Measurements from ENCODE around the gene LRIF1.

LRIF1 gene

DNA sequence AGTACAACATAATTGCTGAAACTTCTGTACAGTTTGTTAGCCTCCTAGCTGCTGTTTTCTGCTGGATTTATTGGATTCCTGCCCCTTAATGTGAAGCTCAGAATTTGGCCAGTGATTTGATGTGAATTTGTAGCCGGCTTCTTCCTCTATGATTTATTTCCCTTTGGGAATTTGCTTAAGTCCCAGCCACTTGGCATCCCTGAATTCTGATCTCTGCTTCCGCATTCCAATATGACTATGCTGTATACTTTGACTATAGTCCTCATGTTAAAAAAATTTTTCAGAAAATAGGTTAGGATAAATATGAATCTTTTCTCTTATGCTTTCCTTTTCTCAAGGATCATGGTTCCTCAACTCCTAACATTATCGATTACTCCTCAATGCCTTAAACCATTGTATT lies 12.4 kb upstream of the LRIF1 start:
- H3K27ac ChIP-seq (ENCODE audit: low read depth, low read length), result no peak overlapping the region
- no peaks in the 10 kb centered on the region for H3K4me1 ChIP-seq (ENCODE audit: control insufficient read depth, insufficient read depth, low read length)
- H3K27me3 ChIP-seq (ENCODE audit: control insufficient read depth, insufficient read depth, low read length), result no peaks in the 10 kb centered on the region
- no peak overlapping the region for H3K4me3 ChIP-seq (ENCODE audit: low read depth, low read length)
- no peaks in the 10 kb centered on the region; the same call in 1 of the 2 replicates for H3K9me3 ChIP-seq (ENCODE audit: control insufficient read depth, insufficient read depth, low read length)
- H3K9ac ChIP-seq (ENCODE audit: low read depth, low read length), result no peak overlapping the region
- no peaks in the 10 kb centered on the region for H3K36me3 ChIP-seq (ENCODE audit: control insufficient read depth, insufficient read depth, low read length)

DNA sequence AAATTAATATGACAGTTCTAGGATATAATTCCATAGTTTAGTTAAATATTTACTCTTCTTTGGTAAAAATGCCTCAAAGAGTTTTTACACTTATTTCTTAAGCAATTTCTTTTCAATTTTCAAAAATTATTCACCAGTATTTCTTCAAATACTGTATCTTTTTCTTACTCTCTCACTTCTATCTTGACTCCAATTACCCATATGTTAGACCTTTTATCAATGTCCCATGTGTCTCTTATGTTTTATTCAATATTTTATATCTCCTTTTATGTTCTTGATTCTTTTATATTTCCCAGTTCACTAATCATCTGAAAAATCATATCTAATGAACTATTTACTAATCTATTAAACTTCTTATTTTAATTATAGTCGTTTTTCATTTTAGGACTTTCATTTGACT lies 11.5 kb upstream of the LRIF1 start:
- Histone ChIP-seq H3K27ac (ENCODE audit: low read depth, low read length) (no peak overlapping the region), H3K4me1 (ENCODE audit: control insufficient read depth, insufficient read depth, low read length) (no peaks in the 10 kb centered on the region), H3K9ac (ENCODE audit: low read depth, low read length) (no peak overlapping the region), H3K4me3 (ENCODE audit: low read depth, low read length) (no peak overlapping the region), H3K36me3 (ENCODE audit: control insufficient read depth, insufficient read depth, low read length) (no peaks in the 10 kb centered on the region), H3K27me3 (ENCODE audit: control insufficient read depth, insufficient read depth, low read length) (no peaks in the 10 kb centered on the region), H3K9me3 (ENCODE audit: control insufficient read depth, insufficient read depth, low read length) (no peaks in the 10 kb centered on the region; the same call in 1 of the 2 replicates)

DNA sequence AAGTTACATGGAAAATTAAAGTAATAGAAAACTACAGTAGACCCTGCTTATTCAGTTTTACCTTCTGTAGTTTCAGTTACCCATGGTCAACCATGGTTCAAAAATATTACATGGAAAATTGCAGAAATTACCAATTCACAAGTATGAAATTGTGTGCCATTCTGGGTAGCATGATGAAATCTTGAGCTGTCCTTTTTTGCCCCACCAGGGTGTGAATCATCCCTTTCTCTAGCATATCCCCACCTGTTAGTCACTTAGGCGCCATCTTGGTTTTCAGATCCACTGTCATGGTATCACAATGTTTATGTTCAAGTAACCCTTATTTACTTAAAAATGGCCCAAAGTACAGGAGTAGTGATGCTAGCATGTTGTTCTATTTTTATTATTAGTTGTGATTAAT lies 3.5 kb upstream of the LRIF1 start:
- Histone ChIP-seq H3K27me3 (ENCODE audit: control insufficient read depth, insufficient read depth, low read length) (no peaks in the 10 kb centered on the region; the same call in 1 of the 2 replicates), H3K4me1 (ENCODE audit: control insufficient read depth, insufficient read depth, low read length) (peaks cover 7% of the 10 kb centered on the region; the same call in 1 of the 2 replicates), H3K9me3 (ENCODE audit: control insufficient read depth, insufficient read depth, low read length) (peaks cover 14% of the 10 kb centered on the region), H3K9ac (ENCODE audit: low read depth, low read length) (no peak overlapping the region), H3K36me3 (ENCODE audit: control insufficient read depth, insufficient read depth, low read length) (no peaks in the 10 kb centered on the region), H3K4me3 (ENCODE audit: low read depth, low read length) (no peak overlapping the region), H3K27ac (ENCODE audit: low read depth, low read length) (no peak overlapping the region)

DNA sequence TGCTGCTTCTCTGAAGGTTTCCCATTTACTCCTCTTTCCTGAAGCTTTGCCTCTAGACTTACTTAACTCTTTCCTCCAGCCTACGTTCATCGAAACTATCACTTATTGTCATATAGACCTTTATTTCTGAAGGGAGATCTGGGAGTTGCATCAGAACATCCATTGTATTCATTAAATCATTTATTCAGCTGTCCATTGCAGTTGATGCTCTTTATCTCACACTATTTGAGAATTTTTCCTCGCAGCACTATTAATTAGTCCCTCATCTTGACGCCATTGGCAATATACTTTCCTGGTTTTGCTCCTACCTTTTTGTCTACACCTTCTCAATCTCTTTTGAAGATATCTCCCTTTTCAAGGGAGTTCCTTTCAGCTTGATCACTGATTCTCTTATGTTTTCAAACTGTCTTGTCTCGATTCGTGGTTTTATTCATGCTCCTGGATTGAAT lies 757 bp upstream of the LRIF1 start:
- Histone ChIP-seq H3K36me3 (ENCODE audit: control insufficient read depth, insufficient read depth, low read length) (no peaks in the 10 kb centered on the region), H3K27ac (ENCODE audit: low read depth, low read length) (peak overlapping the region; percentile 82)

DNA sequence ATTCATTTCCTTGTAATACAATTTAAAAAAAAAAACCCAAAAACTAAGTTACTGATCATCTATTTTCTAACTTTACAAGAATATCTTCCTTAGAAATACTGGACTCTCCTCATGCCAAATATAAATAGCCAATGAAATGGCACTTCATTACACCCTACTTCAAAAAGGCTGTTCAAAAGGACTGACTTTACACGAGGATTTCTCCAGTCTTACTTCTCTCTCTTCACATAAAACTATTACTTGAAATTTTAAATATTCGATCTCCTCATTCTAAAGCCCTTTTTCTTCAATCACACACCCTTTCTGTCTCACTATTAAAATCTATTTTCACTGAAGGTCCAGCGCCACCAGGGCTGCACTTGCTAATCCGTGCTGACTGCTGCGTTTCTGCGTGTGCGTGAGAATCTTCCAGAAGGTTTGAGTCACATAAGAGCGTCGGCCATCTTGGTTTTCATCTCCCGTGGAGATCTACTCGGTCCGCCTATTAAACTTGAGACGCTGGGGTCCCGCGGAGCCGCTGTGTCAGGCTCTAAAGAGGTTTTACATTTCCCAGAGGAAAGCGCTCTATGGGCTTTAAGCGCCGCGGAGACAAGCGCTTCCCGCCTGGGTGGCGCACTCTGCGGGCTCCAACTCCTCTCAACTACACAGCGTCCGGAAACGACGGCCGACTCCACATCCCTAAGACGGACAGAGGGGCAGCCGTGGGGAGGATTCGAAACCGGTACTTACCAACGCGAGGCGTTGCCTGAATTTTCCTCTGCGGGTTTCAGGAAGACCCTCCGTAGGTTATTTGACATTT lies 631 bp downstream of the LRIF1 start:
- Histone ChIP-seq H3K9ac (ENCODE audit: low read depth, low read length) (peak overlapping the region; percentile 74), H3K27ac (ENCODE audit: low read depth, low read length) (peak overlapping the region; percentile 93), H3K4me1 (ENCODE audit: control insufficient read depth, insufficient read depth, low read length) (peaks cover 7% of the 10 kb centered on the region; the same call in 1 of the 2 replicates), H3K27me3 (ENCODE audit: control insufficient read depth, insufficient read depth, low read length) (no peaks in the 10 kb centered on the region), H3K4me3 (ENCODE audit: low read depth, low read length) (peak overlapping the region; percentile 81), H3K9me3 (ENCODE audit: control insufficient read depth, insufficient read depth, low read length) (peaks cover 16% of the 10 kb centered on the region), H3K36me3 (ENCODE audit: control insufficient read depth, insufficient read depth, low read length) (no peaks in the 10 kb centered on the region)

More for the DNA sequence above, 757 bp upstream of the LRIF1 start:
- H3K4me3 ChIP-seq (ENCODE audit: low read depth, low read length), result peak overlapping the region; percentile 71
- H3K4me1 ChIP-seq (ENCODE audit: control insufficient read depth, insufficient read depth, low read length), result peaks cover 7% of the 10 kb centered on the region; the same call in 1 of the 2 replicates
- H3K27me3 ChIP-seq (ENCODE audit: control insufficient read depth, insufficient read depth, low read length), result no peaks in the 10 kb centered on the region; the same call in 1 of the 2 replicates
- peaks cover 16% of the 10 kb centered on the region for H3K9me3 ChIP-seq (ENCODE audit: control insufficient read depth, insufficient read depth, low read length)
- H3K9ac ChIP-seq (ENCODE audit: low read depth, low read length), result peak overlapping the region; percentile 52

DNA sequence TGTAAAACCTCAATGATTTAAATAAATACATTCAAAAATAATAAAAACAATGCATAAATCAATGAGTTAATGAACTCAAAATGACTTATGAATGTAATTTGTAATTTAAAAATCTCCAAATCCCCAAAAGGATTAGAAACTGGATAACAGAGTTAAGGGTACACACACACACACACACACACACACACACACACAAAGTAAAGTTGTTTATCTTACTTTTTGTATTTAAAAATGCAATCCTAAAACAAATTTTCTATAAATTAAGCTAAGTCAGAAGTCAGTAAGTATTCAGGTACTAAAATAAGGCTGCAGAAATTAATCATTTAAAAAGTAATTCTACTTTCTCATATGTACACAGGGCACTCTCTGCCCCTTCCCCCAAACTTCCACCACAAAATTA lies 1.8 kb downstream of the LRIF1 start:
- Histone ChIP-seq H3K9me3 (ENCODE audit: control insufficient read depth, insufficient read depth, low read length) (peaks cover 16% of the 10 kb centered on the region), H3K27me3 (ENCODE audit: control insufficient read depth, insufficient read depth, low read length) (no peaks in the 10 kb centered on the region), H3K4me3 (ENCODE audit: low read depth, low read length) (peak overlapping the region; percentile 81; the same call in 1 of the 2 replicates), H3K36me3 (ENCODE audit: control insufficient read depth, insufficient read depth, low read length) (no peaks in the 10 kb centered on the region), H3K9ac (ENCODE audit: low read depth, low read length) (no peak overlapping the region), H3K4me1 (ENCODE audit: control insufficient read depth, insufficient read depth, low read length) (peaks cover 7% of the 10 kb centered on the region; the same call in 1 of the 2 replicates), H3K27ac (ENCODE audit: low read depth, low read length) (no peak overlapping the region)

DNA sequence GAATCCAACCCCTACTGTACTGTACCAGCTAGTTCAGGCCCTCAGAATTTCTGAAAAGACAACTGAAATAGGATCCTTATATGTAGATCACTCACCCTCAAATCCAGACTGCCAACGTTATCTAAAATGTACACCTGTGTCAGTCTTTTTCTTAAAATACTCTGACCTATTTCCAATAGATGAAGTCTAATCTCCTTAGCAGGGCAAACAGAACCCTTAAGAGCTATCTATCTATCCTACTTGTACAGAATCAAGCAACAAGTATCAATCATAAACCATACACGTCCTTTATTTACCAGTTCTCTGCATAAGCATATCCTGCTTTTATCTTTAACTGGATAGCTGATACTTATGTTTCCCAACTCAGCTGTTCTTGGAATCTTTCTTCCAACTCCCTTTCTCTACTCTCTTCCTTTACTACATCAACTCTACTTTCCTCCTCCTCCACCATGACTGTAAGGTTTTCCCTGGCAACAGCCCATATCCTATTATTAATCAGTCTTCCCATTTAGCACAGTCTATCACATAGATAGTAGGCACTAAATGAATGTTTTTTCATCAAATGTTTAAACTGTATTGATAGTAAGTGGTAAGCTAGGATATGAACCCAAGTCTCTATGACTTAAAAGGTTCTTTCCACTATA lies 2.8 kb downstream of the LRIF1 start:
- H3K27me3 ChIP-seq (ENCODE audit: control insufficient read depth, insufficient read depth, low read length), result no peaks in the 10 kb centered on the region
- H3K27ac ChIP-seq (ENCODE audit: low read depth, low read length), result no peak overlapping the region
- H3K4me1 ChIP-seq (ENCODE audit: control insufficient read depth, insufficient read depth, low read length), result peaks cover 7% of the 10 kb centered on the region; the same call in 1 of the 2 replicates
- no peak overlapping the region for H3K9ac ChIP-seq (ENCODE audit: low read depth, low read length)
- H3K36me3 ChIP-seq (ENCODE audit: control insufficient read depth, insufficient read depth, low read length), result no peaks in the 10 kb centered on the region
- H3K9me3 ChIP-seq (ENCODE audit: control insufficient read depth, insufficient read depth, low read length), result peaks cover 16% of the 10 kb centered on the region
- H3K4me3 ChIP-seq (ENCODE audit: low read depth, low read length), result peak overlapping the region; percentile 9; the same call in 1 of the 2 replicates

DNA sequence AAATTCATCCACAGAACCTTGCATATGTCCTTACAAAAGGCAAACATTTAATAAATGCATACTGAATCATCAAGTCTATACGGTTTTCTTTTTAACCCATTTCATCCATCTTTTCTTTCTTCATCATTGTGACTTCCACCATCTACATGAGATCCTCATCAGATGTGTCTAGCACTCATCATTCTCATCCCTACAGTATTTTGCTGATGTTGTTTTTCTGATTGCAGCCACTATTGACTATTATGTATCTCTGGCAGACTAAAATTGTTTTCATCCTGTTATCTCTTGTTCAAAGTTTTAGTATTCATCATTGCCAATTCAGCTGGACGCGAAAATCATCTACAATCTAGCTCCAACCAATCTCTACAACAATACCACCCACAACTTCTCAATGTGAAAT lies 5.9 kb downstream of the LRIF1 start:
- H3K4me3 ChIP-seq (ENCODE audit: low read depth, low read length), result no peak overlapping the region
- H3K4me1 ChIP-seq (ENCODE audit: control insufficient read depth, insufficient read depth, low read length), result peaks cover 5% of the 10 kb centered on the region; the same call in 1 of the 2 replicates
- H3K36me3 ChIP-seq (ENCODE audit: control insufficient read depth, insufficient read depth, low read length), result no peaks in the 10 kb centered on the region
- H3K27me3 ChIP-seq (ENCODE audit: control insufficient read depth, insufficient read depth, low read length), result no peaks in the 10 kb centered on the region
- no peak overlapping the region for H3K27ac ChIP-seq (ENCODE audit: low read depth, low read length)
- 0 out of 2 replicates have a peak, but pooled peaks cover 5% of the 10 kb centered on the region for H3K9me3 ChIP-seq (ENCODE audit: control insufficient read depth, insufficient read depth, low read length)
- no peak overlapping the region for H3K9ac ChIP-seq (ENCODE audit: low read depth, low read length)

DNA sequence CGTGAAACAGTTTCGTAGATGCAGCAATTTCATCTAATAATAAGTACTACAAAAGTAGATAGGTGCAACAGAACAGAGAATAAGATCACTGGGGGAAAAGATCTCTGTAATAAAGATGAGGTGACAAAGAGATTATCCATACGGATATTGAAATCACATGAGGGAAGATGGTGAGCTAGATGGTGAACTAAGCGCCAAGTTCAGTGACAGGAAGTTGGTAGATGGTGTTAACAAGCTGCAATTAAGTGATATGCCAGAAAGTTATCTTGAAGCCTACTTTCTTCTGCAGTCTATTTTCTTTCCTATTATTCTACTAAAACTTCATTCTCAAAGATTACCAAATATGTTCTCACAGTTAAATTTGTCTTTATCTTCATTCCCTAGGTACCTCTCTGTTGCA lies 7.1 kb downstream of the LRIF1 start:
- Histone ChIP-seq H3K9ac (ENCODE audit: low read depth, low read length) (no peak overlapping the region), H3K4me1 (ENCODE audit: control insufficient read depth, insufficient read depth, low read length) (no peaks in the 10 kb centered on the region), H3K27me3 (ENCODE audit: control insufficient read depth, insufficient read depth, low read length) (no peaks in the 10 kb centered on the region), H3K36me3 (ENCODE audit: control insufficient read depth, insufficient read depth, low read length) (peaks cover 9% of the 10 kb centered on the region), H3K9me3 (ENCODE audit: control insufficient read depth, insufficient read depth, low read length) (no peaks in the 10 kb centered on the region), H3K27ac (ENCODE audit: low read depth, low read length) (no peak overlapping the region), H3K4me3 (ENCODE audit: low read depth, low read length) (no peak overlapping the region)

DNA sequence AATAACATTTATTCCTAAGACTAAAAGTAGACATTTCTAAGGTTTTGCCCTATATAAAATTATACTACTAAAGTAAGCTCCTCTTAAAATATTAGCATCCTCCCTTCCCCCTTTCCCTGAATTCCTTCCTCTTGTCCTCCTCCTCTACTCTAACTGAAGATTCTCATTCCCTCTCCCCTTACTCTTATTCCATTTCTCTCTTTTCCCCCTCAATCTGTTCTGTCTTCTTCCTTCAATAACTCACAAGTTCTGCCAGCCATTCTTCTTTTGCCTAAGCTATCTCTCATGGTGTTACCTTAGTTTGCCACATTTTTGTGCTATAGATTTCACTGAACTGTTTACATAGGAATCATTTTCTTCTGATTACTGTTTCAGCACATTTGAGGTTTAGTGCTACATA lies 10.7 kb downstream of the LRIF1 start:
- Histone ChIP-seq H3K9me3 (ENCODE audit: control insufficient read depth, insufficient read depth, low read length) (no peaks in the 10 kb centered on the region), H3K4me1 (ENCODE audit: control insufficient read depth, insufficient read depth, low read length) (no peaks in the 10 kb centered on the region), H3K27me3 (ENCODE audit: control insufficient read depth, insufficient read depth, low read length) (no peaks in the 10 kb centered on the region), H3K27ac (ENCODE audit: low read depth, low read length) (no peak overlapping the region), H3K36me3 (ENCODE audit: control insufficient read depth, insufficient read depth, low read length) (peaks cover 36% of the 10 kb centered on the region), H3K9ac (ENCODE audit: low read depth, low read length) (no peak overlapping the region), H3K4me3 (ENCODE audit: low read depth, low read length) (no peak overlapping the region)

DNA sequence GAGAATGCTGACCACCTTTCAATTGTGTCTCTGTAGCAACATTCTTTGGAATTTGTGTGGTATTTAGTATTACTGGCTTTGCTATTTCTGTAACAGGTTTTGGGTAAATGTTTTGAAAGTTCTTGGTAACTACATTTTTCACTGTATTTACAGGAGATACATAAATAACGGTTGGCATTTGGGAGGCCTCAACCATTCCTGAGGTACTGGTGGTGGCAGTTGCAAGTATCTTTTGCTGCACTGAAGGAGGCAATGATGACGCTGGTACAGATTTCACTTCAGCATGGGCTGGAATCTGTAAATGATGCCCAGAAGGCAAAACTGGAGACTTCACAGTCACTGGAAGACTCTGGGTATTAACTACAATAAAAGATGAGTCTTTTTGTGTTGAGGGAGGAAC lies 11.7 kb downstream of the LRIF1 start:
- H3K4me3 ChIP-seq (ENCODE audit: low read depth, low read length), result no peak overlapping the region
- no peaks in the 10 kb centered on the region for H3K4me1 ChIP-seq (ENCODE audit: control insufficient read depth, insufficient read depth, low read length)
- no peak overlapping the region for H3K9ac ChIP-seq (ENCODE audit: low read depth, low read length)
- no peaks in the 10 kb centered on the region for H3K9me3 ChIP-seq (ENCODE audit: control insufficient read depth, insufficient read depth, low read length)
- no peak overlapping the region for H3K27ac ChIP-seq (ENCODE audit: low read depth, low read length)
- H3K36me3 ChIP-seq (ENCODE audit: control insufficient read depth, insufficient read depth, low read length), result peaks cover 44% of the 10 kb centered on the region
- no peaks in the 10 kb centered on the region for H3K27me3 ChIP-seq (ENCODE audit: control insufficient read depth, insufficient read depth, low read length)
